NCI-H187 (cell line): ENCODE measurements around the gene WWOX.

Source experiments
- DNase-seq, 2 experiments: peaks; one replicate each; lab custom pipeline; 2025; lab: John Stamatoyannopoulos, UW

Gene WWOX

GRCh38 chr16:78530283-78530682, 430.8 kb downstream of the WWOX start:
- DNase-seq = no peak

- DNase-seq = no peak
Measured at GRCh38 chr16:78535098-78535497, 435.6 kb downstream of the WWOX start.

GRCh38 chr16:78537511-78537910, 438.1 kb downstream of the WWOX start:
- DNase-seq = no peak

GRCh38 chr16:78538292-78538691, 438.8 kb downstream of the WWOX start:
- DNase-seq = no peak

DNA sequence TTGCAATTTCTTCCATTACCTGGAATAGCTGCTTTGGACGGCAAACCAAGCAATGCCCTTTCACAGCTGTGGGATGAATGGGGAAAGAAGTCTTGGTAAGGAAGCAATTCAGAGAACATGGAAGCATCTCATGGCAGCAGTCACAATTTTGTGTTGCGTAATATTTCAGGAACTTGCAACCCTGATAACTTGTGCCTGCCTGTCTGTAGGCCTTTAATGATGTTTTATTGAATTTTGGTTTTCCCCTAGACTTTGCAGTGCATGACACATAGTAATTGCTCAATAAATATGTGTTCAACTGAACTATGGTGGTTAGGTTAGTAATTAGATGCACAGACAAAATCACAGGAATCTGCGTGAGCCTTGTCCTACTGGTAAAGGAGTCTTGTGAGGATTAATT, 439.5 kb downstream of the WWOX start:
- DNase-seq = no peak

DNA sequence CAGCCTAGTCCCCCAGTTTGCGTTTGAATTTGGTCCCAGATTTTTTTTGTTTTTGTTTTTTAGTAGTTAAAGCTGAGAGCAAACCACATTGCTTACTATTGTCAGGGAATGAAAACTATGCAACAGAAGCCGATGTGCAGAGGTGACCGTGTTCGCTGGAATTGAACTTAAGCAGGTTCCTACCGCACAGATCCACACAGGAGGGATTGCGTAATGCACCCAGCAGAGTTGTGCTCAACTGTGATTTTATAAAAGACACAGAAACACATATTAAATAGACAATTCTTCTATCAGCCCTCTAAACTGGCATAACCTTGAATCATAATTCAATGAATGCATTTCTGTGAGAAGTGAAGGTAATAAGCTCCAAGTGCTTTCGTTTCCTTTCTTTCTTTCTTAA, 443.0 kb downstream of the WWOX start:
- no peak for DNase-seq

DNA sequence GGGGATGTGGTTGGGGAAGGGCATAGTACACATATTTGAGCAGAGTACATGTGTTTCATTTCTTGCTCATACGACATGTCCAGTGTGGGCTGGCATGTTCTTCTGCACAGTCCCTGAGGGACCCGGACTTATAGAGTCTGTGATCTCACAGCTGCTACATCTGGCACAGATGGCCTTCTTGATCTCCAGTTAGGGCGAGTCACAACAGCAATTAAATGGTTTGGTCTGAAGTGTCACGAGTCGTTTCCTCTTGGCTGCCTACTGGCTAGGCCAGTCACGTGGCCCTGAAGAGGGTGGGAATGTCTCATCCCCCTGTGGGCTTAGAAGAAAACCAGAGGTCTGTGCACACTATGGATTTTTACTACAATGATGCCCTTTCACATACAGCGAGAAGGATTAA, 443.6 kb downstream of the WWOX start:
- no peak for DNase-seq

- no peak for DNase-seq
Measured at GRCh38 chr16:78549366-78549765, 449.9 kb downstream of the WWOX start.

DNA sequence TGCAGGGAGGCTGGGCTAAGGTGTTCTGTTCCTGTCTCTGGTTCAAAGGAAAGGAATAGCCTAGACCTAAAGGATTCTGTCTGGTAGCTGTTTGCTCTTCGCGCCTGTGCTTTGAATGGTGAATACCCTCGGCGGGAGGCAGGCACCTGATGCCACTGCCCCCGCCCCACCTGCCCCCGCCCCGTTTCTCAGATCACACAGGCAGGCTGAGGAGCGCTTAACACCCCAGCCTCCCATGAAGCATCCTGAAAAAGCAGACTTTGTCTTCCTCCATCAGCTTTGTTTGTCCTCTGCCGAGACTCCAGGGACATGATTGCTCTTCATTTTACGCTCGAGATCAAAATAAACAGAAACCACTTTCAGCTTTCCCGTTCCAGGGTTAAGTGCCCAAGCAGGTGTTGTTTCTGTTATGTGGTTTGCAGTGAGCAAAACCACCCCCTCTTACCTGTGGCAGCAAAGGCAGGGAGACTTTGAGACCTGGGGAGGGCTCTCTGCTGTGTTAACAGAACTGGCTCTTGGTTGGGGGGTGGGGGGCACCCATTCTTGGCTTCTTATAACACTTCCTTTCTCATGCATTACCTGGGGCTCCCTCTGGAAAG, 452.1 kb downstream of the WWOX start:
- peak; percentile 50 to 85 for DNase-seq

DNA sequence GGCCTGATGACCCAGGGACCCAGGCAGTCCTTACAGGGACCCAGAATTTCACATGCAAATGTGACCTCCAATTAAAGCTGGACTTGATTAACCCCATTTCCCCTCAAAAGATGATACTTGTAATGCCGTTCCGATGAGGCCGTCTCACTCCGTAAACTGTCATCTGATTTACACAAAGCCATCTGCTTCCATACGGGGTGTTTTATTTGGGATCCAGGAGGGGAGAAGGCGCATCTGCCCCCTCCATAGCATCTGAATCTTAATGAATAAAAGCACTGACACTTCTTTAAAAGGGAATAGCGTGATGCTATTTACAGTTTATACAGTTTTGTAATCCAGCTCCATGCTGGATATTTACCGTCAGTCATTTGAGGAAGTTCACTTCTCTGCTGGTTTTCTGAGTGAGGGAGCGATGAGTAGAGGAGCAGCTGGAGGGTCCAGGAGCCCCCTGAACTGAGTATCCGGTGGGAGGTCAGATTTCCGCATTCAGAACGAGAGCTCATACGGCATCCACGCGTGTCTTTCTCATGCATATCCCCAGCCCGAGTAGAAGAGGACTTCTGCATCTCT, 452.7 kb downstream of the WWOX start:
- no peak for DNase-seq

DNA sequence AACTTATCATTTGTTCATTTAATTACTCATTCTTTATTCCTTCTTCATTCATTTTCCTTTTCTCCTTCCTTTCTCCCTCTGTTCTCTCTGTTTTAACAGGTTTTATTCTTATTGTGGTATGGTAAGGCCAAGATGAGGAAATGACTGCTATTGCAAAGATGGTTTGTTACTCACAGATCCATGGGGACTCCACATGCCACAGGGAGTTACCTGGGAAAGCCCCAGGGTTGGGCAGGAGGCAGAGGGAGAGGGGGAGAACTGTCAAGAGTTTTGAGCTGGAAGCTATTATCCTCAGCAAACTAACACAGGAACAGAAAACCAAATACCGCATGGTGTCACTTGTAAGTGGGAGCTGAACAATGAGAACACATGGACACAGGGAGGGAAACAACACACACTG, 453.3 kb downstream of the WWOX start:
- DNase-seq = no peak

GRCh38 chr16:78553268-78554039, 454.0 kb downstream of the WWOX start:
- no peak for DNase-seq

DNA sequence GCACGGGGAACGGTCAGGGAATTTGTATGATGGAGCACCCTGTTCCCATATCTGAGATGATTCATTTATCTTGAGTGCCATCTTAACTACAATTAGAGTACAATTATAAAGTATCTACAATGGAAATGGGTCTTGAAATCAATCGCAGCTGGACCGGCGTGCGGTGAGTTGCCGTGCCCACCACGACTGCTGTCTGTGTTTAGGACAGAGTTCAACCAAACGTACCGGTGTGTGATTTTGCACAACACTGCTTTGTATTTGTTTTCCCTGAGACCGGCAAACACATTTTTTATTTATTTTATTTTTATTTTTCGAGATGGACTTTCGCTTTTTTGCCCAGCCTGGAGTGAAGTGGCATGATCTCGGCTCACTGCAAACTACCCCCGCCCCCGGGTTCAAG, 457.0 kb downstream of the WWOX start:
- DNase-seq = no peak

DNA sequence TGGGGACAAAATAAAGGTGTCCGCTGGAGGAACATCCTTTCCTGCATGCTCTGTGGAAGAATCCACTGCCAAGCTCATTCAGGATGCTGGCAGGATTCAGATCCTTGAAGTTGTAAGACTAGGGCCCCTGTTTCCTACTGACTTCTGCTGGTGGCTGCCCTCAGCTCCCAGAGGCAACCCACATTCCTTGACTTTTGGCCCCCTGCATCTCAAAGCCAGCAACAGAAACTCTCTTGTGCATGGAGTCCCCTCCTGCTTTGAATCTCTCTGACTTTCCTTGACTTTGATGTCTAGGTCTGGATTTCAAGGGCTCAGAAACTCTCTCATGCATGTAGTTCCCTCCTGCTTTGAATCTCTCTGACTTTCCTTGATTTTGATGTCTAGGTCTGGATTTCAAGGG, 461.5 kb downstream of the WWOX start:
- no peak for DNase-seq

GRCh38 chr16:78562111-78562510, 462.7 kb downstream of the WWOX start:
- no peak for DNase-seq

DNA sequence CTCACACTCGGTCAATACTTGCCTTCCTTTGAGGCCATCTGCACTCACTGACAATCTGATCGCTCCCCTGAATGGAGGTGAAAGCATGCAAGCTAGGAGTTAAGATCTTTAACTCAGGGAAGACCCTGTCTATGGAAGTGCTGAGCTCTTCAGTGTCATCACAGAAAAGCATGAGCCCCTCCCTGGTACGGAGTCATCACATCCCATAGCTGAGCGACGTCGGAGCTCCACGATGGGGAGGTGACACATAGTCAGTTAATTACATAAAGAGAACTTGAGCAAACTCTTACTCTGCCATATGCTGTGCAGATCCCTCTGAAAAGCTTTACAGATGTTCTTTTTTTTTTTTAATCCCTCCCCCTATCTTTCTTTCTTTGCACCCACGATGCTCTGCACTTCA, 463.2 kb downstream of the WWOX start:
- no peak for DNase-seq

GRCh38 chr16:78563905-78564304, 464.5 kb downstream of the WWOX start:
- peak in 1 of 2 experiments; percentile 28 for DNase-seq

GRCh38 chr16:78566397-78567073, 467.1 kb downstream of the WWOX start:
- DNase-seq = no peak

GRCh38 chr16:78570399-78571141, 471.1 kb downstream of the WWOX start:
- no peak for DNase-seq

- no peak for DNase-seq
Measured at GRCh38 chr16:78571434-78571833, 472.0 kb downstream of the WWOX start.

GRCh38 chr16:78571898-78572358, 472.5 kb downstream of the WWOX start:
- no peak for DNase-seq

DNA sequence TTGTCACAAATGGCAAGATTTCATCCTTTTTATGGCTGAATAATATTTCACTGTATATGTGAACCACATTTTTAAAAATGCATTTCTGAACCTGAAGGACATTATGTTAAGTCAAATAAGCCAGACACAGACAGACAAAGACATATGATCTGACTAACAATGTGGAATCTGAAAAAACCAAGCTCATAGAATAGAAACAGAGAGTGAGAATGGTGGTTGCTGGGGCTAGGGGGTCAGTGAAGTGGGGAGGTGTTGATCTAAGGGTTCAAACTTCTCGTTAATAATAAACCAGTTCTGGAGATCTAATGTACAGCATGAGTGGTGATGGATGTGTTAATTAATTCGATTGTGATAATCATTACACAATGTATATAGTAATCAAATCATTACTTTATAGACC, 475.1 kb downstream of the WWOX start:
- DNase-seq = no peak
